HEK293T (cell line): ENCODE data around the gene IGFL3.

ENCODE experiments used
- ARNT ChIP-seq: fragments of 450-650 bp; IDR thresholded peaks from 2 replicates; pipeline ENCODE4 v1.6.1; 2017; ENCODE audit warnings: mild to moderate bottlenecking
- BHLHE40 ChIP-seq: fragments of 450-650 bp; IDR thresholded peaks from 2 replicates; pipeline ENCODE4 v1.6.1; 2016; ENCODE audit warnings: mild to moderate bottlenecking, moderate library complexity, borderline replicate concordance
- ELF4 ChIP-seq: fragments of 450-650 bp; IDR thresholded peaks from 2 replicates; pipeline ENCODE4 v1.6.1; 2017; ENCODE audit warnings: antibody characterized with exemption
- NFRKB ChIP-seq: fragments of 450-650 bp; IDR thresholded peaks from 2 replicates; pipeline ENCODE4 v1.6.1; 2016; ENCODE audit warnings: mild to moderate bottlenecking, moderate library complexity
- SUZ12 ChIP-seq: fragments of 450-650 bp; IDR thresholded peaks from 2 replicates; pipeline ENCODE4 v1.6.1; 2016; ENCODE audit warnings: mild to moderate bottlenecking
- TARDBP ChIP-seq: fragments of 450-650 bp; IDR thresholded peaks from 2 replicates; pipeline ENCODE4 v1.6.1; 2016

DNA sequence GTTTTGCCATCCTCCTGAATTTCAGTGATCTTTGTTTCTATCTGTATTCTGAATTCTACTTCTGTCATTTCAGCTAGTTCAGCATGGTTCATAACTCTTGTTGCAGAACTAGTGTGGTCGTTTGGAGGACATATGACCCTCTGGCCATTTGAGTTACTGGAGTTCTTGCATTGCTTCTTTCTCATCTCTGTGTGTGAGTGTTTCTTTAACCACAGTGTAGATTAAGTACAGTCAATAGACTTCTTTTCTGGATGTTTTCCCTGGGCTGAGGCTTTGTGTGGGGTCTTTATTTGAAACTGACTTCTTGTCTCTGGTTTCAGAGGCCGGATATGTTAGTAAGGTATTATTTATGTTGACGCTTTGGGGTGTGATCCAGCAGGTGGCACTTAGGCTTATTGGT is 38.2 kb upstream of the IGFL3 start:
- no peak for TF ChIP-seq BHLHE40
- no peak for TF ChIP-seq ARNT
- TF ChIP-seq TARDBP, result no peak
- no peak for TF ChIP-seq NFRKB
- no peak for TF ChIP-seq SUZ12
- TF ChIP-seq ELF4, result no peak
